ENCODE data around the gene COMTD1.

DNA sequence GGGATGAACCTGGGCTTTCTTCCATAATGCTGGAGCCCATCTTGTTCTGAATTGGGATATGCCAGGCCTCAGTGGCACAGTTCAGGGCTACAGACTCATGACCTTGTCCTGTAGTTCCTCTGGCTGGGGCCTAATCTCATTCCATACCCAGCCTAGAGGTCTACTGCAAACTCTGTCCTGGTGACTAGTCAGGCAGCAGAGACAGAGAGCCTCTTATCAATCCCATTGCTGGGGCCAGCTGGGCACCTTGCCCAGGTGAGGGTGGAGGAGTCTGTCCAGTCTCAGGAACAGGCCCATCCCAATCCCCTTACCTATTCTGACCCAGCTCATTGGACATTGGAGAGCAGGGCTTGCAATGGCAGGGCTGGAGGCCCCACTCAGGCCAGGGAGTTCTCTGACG, 28.0 kb upstream of the COMTD1 start:
- TF ChIP-seq, protein P1, sequence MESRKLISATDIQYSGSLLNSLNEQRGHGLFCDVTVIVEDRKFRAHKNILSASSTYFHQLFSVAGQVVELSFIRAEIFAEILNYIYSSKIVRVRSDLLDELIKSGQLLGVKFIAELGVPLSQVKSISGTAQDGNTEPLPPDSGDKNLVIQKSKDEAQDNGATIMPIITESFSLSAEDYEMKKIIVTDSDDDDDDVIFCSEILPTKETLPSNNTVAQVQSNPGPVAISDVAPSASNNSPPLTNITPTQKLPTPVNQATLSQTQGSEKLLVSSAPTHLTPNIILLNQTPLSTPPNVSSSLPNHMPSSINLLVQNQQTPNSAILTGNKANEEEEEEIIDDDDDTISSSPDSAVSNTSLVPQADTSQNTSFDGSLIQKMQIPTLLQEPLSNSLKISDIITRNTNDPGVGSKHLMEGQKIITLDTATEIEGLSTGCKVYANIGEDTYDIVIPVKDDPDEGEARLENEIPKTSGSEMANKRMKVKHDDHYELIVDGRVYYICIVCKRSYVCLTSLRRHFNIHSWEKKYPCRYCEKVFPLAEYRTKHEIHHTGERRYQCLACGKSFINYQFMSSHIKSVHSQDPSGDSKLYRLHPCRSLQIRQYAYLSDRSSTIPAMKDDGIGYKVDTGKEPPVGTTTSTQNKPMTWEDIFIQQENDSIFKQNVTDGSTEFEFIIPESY (IDR thresholded peaks at IDR 0.05; ENCODE audit: borderline replicate concordance, low read depth), result no peak
- TF ChIP-seq, protein P2, sequence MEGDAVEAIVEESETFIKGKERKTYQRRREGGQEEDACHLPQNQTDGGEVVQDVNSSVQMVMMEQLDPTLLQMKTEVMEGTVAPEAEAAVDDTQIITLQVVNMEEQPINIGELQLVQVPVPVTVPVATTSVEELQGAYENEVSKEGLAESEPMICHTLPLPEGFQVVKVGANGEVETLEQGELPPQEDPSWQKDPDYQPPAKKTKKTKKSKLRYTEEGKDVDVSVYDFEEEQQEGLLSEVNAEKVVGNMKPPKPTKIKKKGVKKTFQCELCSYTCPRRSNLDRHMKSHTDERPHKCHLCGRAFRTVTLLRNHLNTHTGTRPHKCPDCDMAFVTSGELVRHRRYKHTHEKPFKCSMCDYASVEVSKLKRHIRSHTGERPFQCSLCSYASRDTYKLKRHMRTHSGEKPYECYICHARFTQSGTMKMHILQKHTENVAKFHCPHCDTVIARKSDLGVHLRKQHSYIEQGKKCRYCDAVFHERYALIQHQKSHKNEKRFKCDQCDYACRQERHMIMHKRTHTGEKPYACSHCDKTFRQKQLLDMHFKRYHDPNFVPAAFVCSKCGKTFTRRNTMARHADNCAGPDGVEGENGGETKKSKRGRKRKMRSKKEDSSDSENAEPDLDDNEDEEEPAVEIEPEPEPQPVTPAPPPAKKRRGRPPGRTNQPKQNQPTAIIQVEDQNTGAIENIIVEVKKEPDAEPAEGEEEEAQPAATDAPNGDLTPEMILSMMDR (IDR thresholded peaks at IDR 0.05), result no peak
- TF ChIP-seq FOXM1 (IDR thresholded peaks at IDR 0.05; ENCODE audit: low read depth), result no peak
- TF ChIP-seq, protein P3, sequence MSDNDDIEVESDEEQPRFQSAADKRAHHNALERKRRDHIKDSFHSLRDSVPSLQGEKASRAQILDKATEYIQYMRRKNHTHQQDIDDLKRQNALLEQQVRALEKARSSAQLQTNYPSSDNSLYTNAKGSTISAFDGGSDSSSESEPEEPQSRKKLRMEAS (IDR thresholded peaks at IDR 0.05; ENCODE audit: low read depth), result no peak

Data from SK-N-SH (cell line).